GM12878 (cell line): Measurements from ENCODE around the gene RPUSD2. TPM values are rescaled to one million over a fixed set of nuclear protein-coding genes. Genes with fewer than 3 reads are reported as not detected.

Experiments used
- ATAC-seq: fragments of 200-7000 bp; cut with Tn5 transposase; 3 replicates; pipeline ENCODE4 v1.9.1; 2020; ENCODE audit warnings: mild to moderate bottlenecking, moderate library complexity
- BruUV-seq: library from RNA; stranded (reverse); fragments of 400-500 nt; replicated peaks from 2 replicates; lab custom pipeline; 2021; lab: Mats Ljungman, UMichigan
- CTCF ChIA-PET: fragments of 300-600 bp; sonication (Branson Sonifier 250); formaldehyde crosslinking; extraction: SDS; loops from one replicate; lab custom pipeline; 2021; ENCODE audit warnings: inconsistent platforms; lab: Yijun Ruan, JAX
- POLR2A ChIA-PET: fragments of 350-600 bp; formaldehyde crosslinking; extraction: SDS; loops from one replicate; lab custom pipeline; 2021; ENCODE audit warnings: inconsistent platforms; lab: Charles Lee
- RAD21 ChIA-PET: fragments of 300-600 bp; sonication (Branson Sonifier 250); formaldehyde crosslinking; loops from one replicate; lab custom pipeline; 2023; ENCODE audit warnings: antibody characterized with exemption; ENCODE audit not compliant: unreplicated experiment; lab: Charles Lee
- SMC1A ChIA-PET: fragments of 300-600 bp; sonication (Branson Sonifier 250); formaldehyde crosslinking; loops from one replicate; lab custom pipeline; 2023; ENCODE audit not compliant: unreplicated experiment, uncharacterized antibody; lab: Charles Lee
- DNase-seq: peaks from one replicate; pipeline ENCODE4 v3.0.0-alpha.2; 2011; ENCODE audit warnings: low read depth, low spot score
- FAIRE-seq: peaks from 3 replicates; lab custom pipeline; 2011; peaks lifted over from hg19 to GRCh38; lab: Jason Lieb, UNC
- H2AFZ ChIP-seq: 2 replicates; pipeline ENCODE4 v1.6.0; 2011; ENCODE audit warnings: low read depth, low read length, control low read depth; ENCODE audit not compliant: control insufficient read depth
- H3K27ac ChIP-seq: 2 replicates; pipeline ENCODE4 v1.5.1; 2011; ENCODE audit warnings: control low read depth; ENCODE audit not compliant: control insufficient read depth, insufficient read depth
- H3K27me3 ChIP-seq, 2 experiments: replicated peaks in 1 of 2; 2 replicates each; pipeline versions ENCODE4 v1.6.0 to v1.6.1; 2011; ENCODE audit warnings: low read length in 1 of 2; ENCODE audit not compliant: control insufficient read depth in 2 of 2, insufficient read depth in 2 of 2
- H3K36me3 ChIP-seq, 2 experiments: 2 replicates each; pipeline ENCODE4 v1.5.1; 2011; ENCODE audit warnings: low read length in 1 of 2; ENCODE audit not compliant: control insufficient read depth in 2 of 2, insufficient read depth in 2 of 2
- H3K4me1 ChIP-seq: 2 replicates; pipeline ENCODE4 v1.6.1; 2011; ENCODE audit warnings: mild to moderate bottlenecking, low read length, moderate library complexity, mixed read lengths; ENCODE audit not compliant: control insufficient read depth, insufficient read depth
- H3K4me2 ChIP-seq: 2 replicates; pipeline ENCODE4 v1.6.0; 2011; ENCODE audit warnings: control low read depth; ENCODE audit not compliant: control insufficient read depth, insufficient read depth
- H3K4me3 ChIP-seq: fragments of 200-600 bp; sonication (generic); 2 replicates; pipeline ENCODE4 v1.5.1; 2016
- H3K79me2 ChIP-seq: 2 replicates; pipeline ENCODE4 v1.6.0; 2011; ENCODE audit warnings: low read length; ENCODE audit not compliant: control insufficient read depth, insufficient read depth
- H3K9ac ChIP-seq: 2 replicates; pipeline ENCODE4 v1.8.0; 2011; ENCODE audit warnings: low read length, control low read depth, mixed read lengths; ENCODE audit not compliant: control insufficient read depth, insufficient read depth
- H3K9me3 ChIP-seq: replicated peaks from 3 replicates; pipeline ENCODE4 v1.5.1; 2011; ENCODE audit warnings: mild to moderate bottlenecking, low read length; ENCODE audit not compliant: control insufficient read depth, insufficient read depth
- H4K20me1 ChIP-seq: 2 replicates; pipeline ENCODE4 v1.6.0; 2011; ENCODE audit not compliant: control insufficient read depth, insufficient read depth
- E2F4 ChIP-seq: IDR thresholded peaks from 2 replicates; pipeline ENCODE4 v1.6.1; 2012; ENCODE audit warnings: low read depth, low read length, improper control_type of control experiment
- GABPA ChIP-seq: IDR thresholded peaks from 2 replicates; pipeline ENCODE4 v1.6.1; 2014; ENCODE audit warnings: antibody characterized with exemption, low read depth, mild to moderate bottlenecking, inconsistent platforms
- RELA ChIP-seq: fragments of 450-650 bp; IDR thresholded peaks from 2 replicates; pipeline ENCODE4 v1.8.0; 2014; ENCODE audit warnings: borderline replicate concordance; ENCODE audit not compliant: partially characterized antibody
- SIX5 ChIP-seq: IDR thresholded peaks from 2 replicates; pipeline ENCODE4 v1.6.1; 2011; ENCODE audit warnings: mild to moderate bottlenecking, low read depth, low read length, moderate library complexity; ENCODE audit not compliant: severe bottlenecking
- SRF ChIP-seq, 2 experiments: IDR thresholded peaks; 2 replicates each; pipeline ENCODE4 v1.6.1; 2011; ENCODE audit warnings: low read depth in 2 of 2, low read length in 2 of 2, mild to moderate bottlenecking in 1 of 2, moderate library complexity in 1 of 2
- WGBS: methylation state at CpG from one replicate; pipeline ENCODE4 v1.1.6; 2016; ENCODE audit warnings: low lambda C conversion rate; ENCODE audit not compliant: insufficient replicate concordance, insufficient coverage; ENCODE audit errors: missing lambda C conversion rate; 5-methylcytosine and 5-hydroxymethylcytosine counted together
- in situ Hi-C: fragments of 300-500 bp; cut with MboI; formaldehyde crosslinking; loops from 9 replicates; pipeline ENCODE4 v1.14.3; 2018; ENCODE audit warnings: mixed read lengths
- intact Hi-C: fragments of 100-400 bp; cut with micrococcal nuclease; formaldehyde crosslinking; loops from one replicate; pipeline ENCODE4 v1.14.2; 2022; ENCODE audit not compliant: unreplicated experiment
- polyA plus RNA-seq, 11 experiments: library from polyadenylated mRNA; depleted of rRNA in 4 of 11; unstranded in 6 of 11; stranded (reverse) in 5 of 11; fragments of >200 nt; fragmentation: Nextera tagmentation in 4 of 11; fragmentation: Illumina TruSeq in 1 of 11; extraction: Ambion mirVana in 4 of 11; extraction: Trizol in 1 of 11; gene quantifications; 1 replicate in 1 of 11; 2 replicates in 10 of 11; pipeline versions ENCODE4 v1.2.1 to v1.2.3, GENCODE V29; 2011 to 2016; ENCODE audit warnings: inconsistent platforms in 2 of 11, missing spikeins in 2 of 11, low read depth in 1 of 11
- total RNA-seq, 4 experiments: library from RNA; depleted of rRNA in 3 of 4; stranded (reverse); fragments of >200 nt in 3 of 4; fragmentation: Illumina TruSeq in 1 of 4; extraction: Trizol in 1 of 4; gene quantifications; 2 replicates each; pipeline versions ENCODE4 v1.2.1 to v1.2.3, GENCODE V29; 2013 to 2021

Gene RPUSD2
- total and polyA plus RNA-seq, 10 of the 15 experiments (the other 5 are each of a cell fraction or from before 2014, with no cell fraction given): 4.0 to 33.3 (median 18.5) TPM

- no peaks in the 10 kb centered on the region for H4K20me1 ChIP-seq
- H3K4me1 ChIP-seq: no peaks in the 10 kb centered on the region; the same call in 1 of the 2 replicates
- H2AFZ ChIP-seq: peak overlapping the region; percentile 1; the same call in 1 of the 2 replicates
- no peak overlapping the region for H3K4me2 ChIP-seq
- FAIRE-seq: no peak
- ChIA-PET CTCF (interaction anchor here (0.7 to 6.7 kb wide), 4 partner anchors 12 to 340 kb away, joined by 3 to 50 read pairs (median 4); no protein-coding TSS in a partner anchor), RAD21 (interaction anchor here (0.9 to 1.1 kb wide), 2 partner anchors 10 to 11 kb away, joined by 3 to 6 read pairs; no protein-coding TSS in a partner anchor), SMC1A (interaction anchor here (0.8 to 2.5 kb wide), 4 partner anchors 9 to 32 kb away, joined by 3 to 12 read pairs (median 6); partner anchors contain the start of gene RPUSD2)
- peaks cover 47% of the 10 kb centered on the region for H3K79me2 ChIP-seq
- no peaks in the 10 kb centered on the region for H3K27me3 ChIP-seq
- no peak for ATAC-seq
- DNase-seq: no peak
- H3K4me3 ChIP-seq: no peak overlapping the region
- H3K9ac ChIP-seq: no peak overlapping the region
- intact Hi-C loops: no loop called here
- peaks cover under 1 to 2% of the 10 kb centered on the region in 2 experiments; a peak in 3 of 4 replicates for H3K36me3 ChIP-seq
- in situ Hi-C loops: no loop called here
- no TSS peak for BruUV-seq
- TF ChIP-seq SIX5 (no peak), RELA (no peak), SRF (IDR thresholded peaks at IDR 0.05; ENCODE audit: low read depth in 2 of 2, low read length in 2 of 2) (no peak), GABPA (no peak), E2F4 (no peak)
- TF ChIP-seq, all 136 proteins: peak for 0
- POLR2A ChIA-PET: interaction anchor here (0.6 to 1.0 kb wide), 3 partner anchors 9 to 93 kb away, joined by 3 read pairs; no protein-coding TSS in a partner anchor
- Histone ChIP-seq H3K9me3 (no peaks in the 10 kb centered on the region; the same call in 2 of the 3 replicates), H3K27ac (no peak overlapping the region)
- WGBS: 56% methylated on average over 12 of the region's 12 CpGs
Measured at GRCh38 chr15:40600956-40601355, 31.9 kb downstream of the RPUSD2 start.
